Measurements from ENCODE around the gene NTF3. TPM values are rescaled to one million over a fixed set of nuclear protein-coding genes. Genes with fewer than 3 reads are reported as not detected.
A peak's percentile ranks its signal among the peaks of the same experiment; 100 is the strongest.

Gene NTF3
- total RNA-seq, 5 donors from 2014 or later (not counting 1 experiment from before 2014, with no cell fraction given), result not detected

DNA sequence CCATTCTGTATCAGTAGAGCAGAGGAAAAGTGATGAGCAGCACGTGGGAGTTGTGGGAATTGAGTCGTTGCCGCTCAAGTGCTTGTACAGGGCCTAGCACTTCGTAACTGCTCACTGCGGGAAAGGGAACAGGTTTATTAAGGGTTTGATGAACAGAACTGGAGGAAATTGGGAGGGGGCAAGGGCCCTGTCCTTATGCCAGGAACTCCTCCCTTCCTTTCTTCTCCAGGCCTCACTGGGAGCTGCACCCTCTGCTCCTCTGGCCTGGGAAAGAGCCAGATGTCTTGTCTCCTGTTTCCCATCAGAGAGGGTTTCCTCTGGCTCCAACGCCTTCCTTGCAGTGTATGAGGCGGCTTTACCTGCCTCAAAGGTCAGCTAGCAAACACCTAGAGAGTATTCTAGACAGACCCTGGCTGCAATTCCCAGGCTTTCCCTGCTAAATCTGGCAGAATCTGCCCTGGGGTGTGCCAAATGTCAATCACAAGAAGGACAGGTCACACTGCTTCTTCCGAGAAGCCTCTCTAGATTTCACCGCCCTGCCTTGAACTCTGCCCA is 78.4 kb downstream of the NTF3 start:
- no peaks in the 10 kb centered on the region for H3K9me3 ChIP-seq
- ChIA-PET POLR2A (no interaction called here), CTCF (no interaction called here)
- H3K27me3 ChIP-seq (replicated peaks in 1 of 2; ENCODE audit: control insufficient read depth in 2 of 2, extremely low read depth in 1 of 2, insufficient read depth in 2 of 2, low read length in 1 of 2), result peaks cover 2 to 18% of the 10 kb centered on the region in 2 experiments
- Mint-ChIP-seq H3K4me1 (no peaks in the 10 kb centered on the region), H3K4me3 (no peak overlapping the region), H3K9me3 (no peaks in the 10 kb centered on the region), H3K27ac (no peak overlapping the region), H3K36me3 (no peaks in the 10 kb centered on the region), H3K27me3 (peaks cover 9 to 27% of the 10 kb centered on the region in 2 donors)
- no peaks in the 10 kb centered on the region for H3K4me1 ChIP-seq (ENCODE audit: control insufficient read depth in 1 of 2, extremely low read depth in 1 of 2, insufficient read depth in 2 of 2, low read length in 2 of 2)
- no peaks in the 10 kb centered on the region for H3K36me3 ChIP-seq (ENCODE audit: control insufficient read depth in 2 of 2, extremely low read depth in 1 of 2, insufficient read depth in 1 of 2, low read length in 1 of 2)
- no peak overlapping the region for H3K4me3 ChIP-seq (ENCODE audit: control insufficient read depth in 1 of 2, extremely low read depth in 1 of 2, low read length in 1 of 2)
- ATAC-seq (replicated peaks in 1 of 4), result no peak
- WGBS (ENCODE audit: insufficient coverage), result 87% methylated on average over 4 of the region's 9 CpGs
- H3K27ac ChIP-seq (ENCODE audit: low read length), result no peak overlapping the region
- DNase-seq, result no peak

DNA sequence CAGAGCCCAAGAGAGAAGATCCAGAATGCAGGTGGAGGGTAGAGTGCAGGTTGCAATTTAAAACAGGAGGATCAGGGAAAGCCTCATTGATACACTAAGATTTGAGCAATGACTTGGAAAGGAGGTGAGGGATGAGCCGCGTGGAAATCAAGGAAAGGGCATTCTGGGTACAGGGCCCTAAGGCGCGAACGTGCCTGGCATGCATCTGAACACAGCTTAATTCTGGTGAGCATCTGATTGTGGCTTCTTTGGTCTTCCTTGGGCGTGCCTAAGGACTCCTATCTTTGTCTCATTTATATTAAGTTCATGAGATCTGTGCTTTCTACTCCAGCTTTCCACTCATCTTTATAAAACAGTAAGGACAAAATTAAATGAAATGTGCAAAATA is 79.3 kb downstream of the NTF3 start:
- no peaks in the 10 kb centered on the region for H3K9me3 Mint-ChIP-seq
- DNase-seq (no peak), ATAC-seq (replicated peaks in 1 of 4) (no peak)
- H3K27ac Mint-ChIP-seq, result no peak overlapping the region
- POLR2A ChIA-PET, result no interaction called here
- Histone ChIP-seq H3K27ac (ENCODE audit: low read length) (no peak overlapping the region), H3K9me3 (no peaks in the 10 kb centered on the region), H3K36me3 (ENCODE audit: control insufficient read depth in 2 of 2, extremely low read depth in 1 of 2, insufficient read depth in 1 of 2, low read length in 1 of 2) (no peaks in the 10 kb centered on the region), H3K4me1 (ENCODE audit: control insufficient read depth in 1 of 2, extremely low read depth in 1 of 2, insufficient read depth in 2 of 2, low read length in 2 of 2) (no peaks in the 10 kb centered on the region), H3K4me3 (ENCODE audit: control insufficient read depth in 1 of 2, extremely low read depth in 1 of 2, low read length in 1 of 2) (no peak overlapping the region), H3K27me3 (replicated peaks in 1 of 2; ENCODE audit: control insufficient read depth in 2 of 2, extremely low read depth in 1 of 2, insufficient read depth in 2 of 2, low read length in 1 of 2) (peaks cover 2 to 18% of the 10 kb centered on the region in 2 experiments)
- peaks cover 9 to 27% of the 10 kb centered on the region in 2 donors for H3K27me3 Mint-ChIP-seq
- WGBS (ENCODE audit: insufficient coverage), result 53% methylated on average over 5 of the region's 6 CpGs
- H3K36me3 Mint-ChIP-seq, result no peaks in the 10 kb centered on the region
- no peak overlapping the region for H3K4me3 Mint-ChIP-seq
- CTCF ChIA-PET, result no interaction called here
- H3K4me1 Mint-ChIP-seq, result no peaks in the 10 kb centered on the region

DNA sequence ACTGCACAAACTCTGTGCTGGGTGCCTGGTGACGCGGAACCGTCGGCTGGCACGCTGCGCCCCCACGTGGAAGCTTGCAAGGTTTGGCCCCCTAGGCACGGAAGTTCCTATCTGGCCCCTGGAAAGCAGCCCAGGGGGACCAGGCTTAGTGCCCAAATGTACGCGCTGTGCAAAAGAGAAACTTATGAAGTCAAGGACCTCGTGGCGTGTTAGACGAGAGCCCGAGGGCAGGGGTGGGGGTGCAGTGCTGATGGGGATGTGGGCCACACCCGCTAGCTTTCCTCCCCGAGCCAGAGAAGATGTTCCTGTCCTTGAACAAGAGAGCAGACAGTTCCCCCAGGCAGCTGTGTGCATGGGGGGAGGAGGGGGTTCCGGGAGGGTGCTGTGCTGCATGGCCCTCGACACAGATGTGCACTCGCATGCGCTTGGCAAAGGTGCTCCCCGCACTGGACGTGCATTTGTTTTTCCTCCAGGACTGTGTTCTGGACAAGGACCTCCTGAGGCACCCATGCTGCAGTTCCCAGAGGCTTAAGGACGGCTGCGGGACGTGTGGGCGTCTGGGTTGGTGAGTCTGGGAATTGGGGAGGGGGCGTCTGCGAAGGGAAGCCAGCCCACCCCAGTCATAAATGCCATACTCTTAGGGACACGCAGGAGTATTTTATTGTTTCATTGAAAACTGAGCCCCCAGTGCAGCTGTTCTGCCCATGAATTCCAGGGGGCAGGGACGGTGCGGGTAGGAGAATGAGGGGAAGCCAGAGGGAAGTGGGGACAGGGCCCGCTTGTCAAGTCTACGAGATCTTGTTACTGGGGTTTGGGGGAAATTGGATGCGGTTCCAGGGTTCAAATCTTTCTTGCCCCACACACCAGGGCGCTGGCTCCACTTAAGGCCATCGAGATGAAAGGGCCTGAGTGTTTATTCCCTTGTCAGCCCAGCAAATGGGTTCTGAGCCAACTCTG is 80.0 kb downstream of the NTF3 start:
- H3K36me3 Mint-ChIP-seq, result no peaks in the 10 kb centered on the region
- Histone ChIP-seq H3K9me3 (no peaks in the 10 kb centered on the region), H3K27ac (ENCODE audit: low read length) (no peak overlapping the region), H3K4me1 (ENCODE audit: control insufficient read depth in 1 of 2, extremely low read depth in 1 of 2, insufficient read depth in 2 of 2, low read length in 2 of 2) (no peaks in the 10 kb centered on the region), H3K36me3 (ENCODE audit: control insufficient read depth in 2 of 2, extremely low read depth in 1 of 2, insufficient read depth in 1 of 2, low read length in 1 of 2) (no peaks in the 10 kb centered on the region), H3K4me3 (ENCODE audit: control insufficient read depth in 1 of 2, extremely low read depth in 1 of 2, low read length in 1 of 2) (no peak overlapping the region), H3K27me3 (replicated peaks in 1 of 2; ENCODE audit: control insufficient read depth in 2 of 2, extremely low read depth in 1 of 2, insufficient read depth in 2 of 2, low read length in 1 of 2) (peaks cover 2 to 21% of the 10 kb centered on the region in 2 experiments)
- POLR2A ChIA-PET, result no interaction called here
- peaks cover 9 to 27% of the 10 kb centered on the region in 2 donors for H3K27me3 Mint-ChIP-seq
- 26% methylated on average over 20 of the region's 36 CpGs for WGBS (ENCODE audit: insufficient coverage)
- no peak for ATAC-seq (replicated peaks in 1 of 4)
- H3K9me3 Mint-ChIP-seq, result no peaks in the 10 kb centered on the region
- no peaks in the 10 kb centered on the region for H3K4me1 Mint-ChIP-seq
- no peak overlapping the region for H3K27ac Mint-ChIP-seq
- H3K4me3 Mint-ChIP-seq, result no peak overlapping the region
- CTCF ChIA-PET, result no interaction called here
- no peak for DNase-seq

- Mint-ChIP-seq H3K27me3 (peaks cover 8 to 23% of the 10 kb centered on the region in 2 donors), H3K36me3 (no peaks in the 10 kb centered on the region), H3K27ac (no peak overlapping the region), H3K4me3 (no peak overlapping the region), H3K4me1 (no peaks in the 10 kb centered on the region), H3K9me3 (no peaks in the 10 kb centered on the region)
- WGBS (ENCODE audit: insufficient coverage), result 89% methylated on average over 5 of the region's 7 CpGs
- ChIA-PET POLR2A (no interaction called here), CTCF (no interaction called here)
- Histone ChIP-seq H3K4me3 (ENCODE audit: control insufficient read depth in 1 of 2, extremely low read depth in 1 of 2, low read length in 1 of 2) (no peak overlapping the region), H3K27me3 (replicated peaks in 1 of 2; ENCODE audit: control insufficient read depth in 2 of 2, extremely low read depth in 1 of 2, insufficient read depth in 2 of 2, low read length in 1 of 2) (peaks cover 2 to 19% of the 10 kb centered on the region in 2 experiments), H3K36me3 (ENCODE audit: control insufficient read depth in 2 of 2, extremely low read depth in 1 of 2, insufficient read depth in 1 of 2, low read length in 1 of 2) (no peaks in the 10 kb centered on the region), H3K4me1 (ENCODE audit: control insufficient read depth in 1 of 2, extremely low read depth in 1 of 2, insufficient read depth in 2 of 2, low read length in 2 of 2) (no peaks in the 10 kb centered on the region), H3K27ac (ENCODE audit: low read length) (no peak overlapping the region), H3K9me3 (no peaks in the 10 kb centered on the region)
- DNase-seq (peak in 1 of 35 experiments; percentile 21), ATAC-seq (replicated peaks in 1 of 4) (no peak)
Measured at GRCh38 chr12:5512601-5512970, 80.7 kb downstream of the NTF3 start.

DNA sequence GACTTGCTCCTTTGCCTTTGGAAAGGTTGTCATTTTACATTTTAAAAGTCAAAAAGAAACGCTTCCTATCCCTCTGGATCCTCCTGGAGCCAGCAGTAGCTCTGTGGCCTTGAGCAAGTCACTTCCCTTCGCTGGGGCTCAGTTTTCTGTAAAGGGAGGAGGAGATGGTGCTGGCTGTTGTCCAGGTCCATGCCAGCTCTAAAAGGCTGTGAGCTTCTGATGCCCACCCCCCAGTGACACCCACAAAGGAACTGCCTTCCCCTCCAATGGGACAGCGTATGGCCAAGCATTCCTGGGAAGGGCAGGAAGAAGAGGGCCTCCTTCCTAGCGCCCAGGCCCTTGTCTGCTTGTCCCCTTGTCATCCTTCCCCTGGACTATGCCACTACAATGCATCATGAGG is 81.5 kb downstream of the NTF3 start:
- Histone ChIP-seq H3K27me3 (replicated peaks in 1 of 2; ENCODE audit: control insufficient read depth in 2 of 2, extremely low read depth in 1 of 2, insufficient read depth in 2 of 2, low read length in 1 of 2) (peaks cover 2 to 19% of the 10 kb centered on the region in 2 experiments), H3K4me3 (ENCODE audit: control insufficient read depth in 1 of 2, extremely low read depth in 1 of 2, low read length in 1 of 2) (no peak overlapping the region), H3K4me1 (ENCODE audit: control insufficient read depth in 1 of 2, extremely low read depth in 1 of 2, insufficient read depth in 2 of 2, low read length in 2 of 2) (no peaks in the 10 kb centered on the region), H3K27ac (ENCODE audit: low read length) (no peak overlapping the region), H3K9me3 (no peaks in the 10 kb centered on the region), H3K36me3 (ENCODE audit: control insufficient read depth in 2 of 2, extremely low read depth in 1 of 2, insufficient read depth in 1 of 2, low read length in 1 of 2) (no peaks in the 10 kb centered on the region)
- 80% methylated on average over 1 of the region's 4 CpGs for WGBS (ENCODE audit: insufficient coverage)
- POLR2A ChIA-PET, result no interaction called here
- CTCF ChIA-PET, result no interaction called here
- Mint-ChIP-seq H3K27me3 (peaks cover 8 to 23% of the 10 kb centered on the region in 2 donors), H3K36me3 (no peaks in the 10 kb centered on the region), H3K9me3 (no peaks in the 10 kb centered on the region), H3K27ac (no peak overlapping the region), H3K4me3 (no peak overlapping the region), H3K4me1 (no peaks in the 10 kb centered on the region)
- DNase-seq (peak in 1 of 35 experiments; percentile 3), ATAC-seq (replicated peaks in 1 of 4) (no peak)

DNA sequence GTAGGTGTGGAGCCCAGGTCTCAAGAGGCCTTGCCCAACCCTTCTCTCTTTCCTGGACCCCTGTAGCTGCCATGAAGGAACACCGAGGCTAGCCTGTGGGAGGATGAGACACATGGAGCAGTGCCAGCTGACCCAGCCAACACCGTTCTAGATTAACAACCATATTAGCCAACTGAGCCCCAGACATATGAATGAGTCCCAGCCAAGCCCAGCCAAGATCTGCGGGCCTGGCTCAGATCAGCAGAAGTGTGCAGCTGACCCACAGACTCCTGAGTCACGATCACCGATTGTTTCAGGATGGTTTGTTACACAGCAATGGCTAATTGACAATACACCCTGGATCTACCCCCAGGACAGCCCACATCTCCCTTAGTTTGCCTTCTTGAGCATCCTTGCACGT is 82.1 kb downstream of the NTF3 start:
- no peaks in the 10 kb centered on the region for H3K9me3 Mint-ChIP-seq
- no peak for DNase-seq

More for the DNA sequence above, 82.1 kb downstream of the NTF3 start:
- CTCF ChIA-PET, result no interaction called here
- Mint-ChIP-seq H3K4me3 (no peak overlapping the region), H3K4me1 (no peaks in the 10 kb centered on the region), H3K27me3 (peaks cover 8 to 23% of the 10 kb centered on the region in 2 donors), H3K36me3 (no peaks in the 10 kb centered on the region), H3K27ac (no peak overlapping the region)
- no peak for ATAC-seq (replicated peaks in 1 of 4)
- Histone ChIP-seq H3K9me3 (no peaks in the 10 kb centered on the region), H3K27me3 (replicated peaks in 1 of 2; ENCODE audit: control insufficient read depth in 2 of 2, extremely low read depth in 1 of 2, insufficient read depth in 2 of 2, low read length in 1 of 2) (peaks cover 2 to 19% of the 10 kb centered on the region in 2 experiments), H3K4me3 (ENCODE audit: control insufficient read depth in 1 of 2, extremely low read depth in 1 of 2, low read length in 1 of 2) (no peak overlapping the region), H3K36me3 (ENCODE audit: control insufficient read depth in 2 of 2, extremely low read depth in 1 of 2, insufficient read depth in 1 of 2, low read length in 1 of 2) (no peaks in the 10 kb centered on the region), H3K27ac (ENCODE audit: low read length) (no peak overlapping the region), H3K4me1 (ENCODE audit: control insufficient read depth in 1 of 2, extremely low read depth in 1 of 2, insufficient read depth in 2 of 2, low read length in 2 of 2) (no peaks in the 10 kb centered on the region)
- whole genome bisulfite sequencing (ENCODE audit: insufficient coverage), result 91% methylated on average over 5 of the region's 6 CpGs
- POLR2A ChIA-PET, result no interaction called here

Measured in T-cell (primary cell).